ENCODE results near the gene RAPGEF4.

The RAPGEF4 gene

DNA sequence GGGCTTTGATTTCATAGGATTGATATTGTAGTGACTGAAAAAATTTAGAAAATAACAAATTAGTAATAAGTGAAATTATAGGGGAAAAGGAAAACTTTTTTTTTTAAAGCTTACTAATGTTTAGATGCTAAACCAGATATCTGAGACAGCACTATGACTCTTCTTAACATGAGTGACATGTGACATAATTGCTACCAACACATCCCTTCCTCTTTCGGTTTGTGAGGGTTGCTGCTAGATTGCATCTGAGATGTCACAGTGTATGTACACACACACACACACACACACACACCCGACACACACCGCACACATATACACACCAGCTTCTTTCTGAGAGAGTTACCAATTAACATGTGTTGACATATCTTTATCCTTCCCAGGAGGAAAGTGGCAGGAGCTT, 18.0 kb downstream of the RAPGEF4 start:
- no peak overlapping the region for H3K27ac ChIP-seq (replicated peaks; ENCODE audit: low read length)
- no peak overlapping the region for H3K23ac ChIP-seq (ENCODE audit: low read depth, low read length, poor library complexity)
- H2AFZ ChIP-seq (ENCODE audit: low read length) = no peak overlapping the region
- no peak overlapping the region for H3K14ac ChIP-seq (ENCODE audit: low read length)
- H3K4me3 ChIP-seq (ENCODE audit: low read length in 2 of 2) = no peak overlapping the region
- H3K9me3 ChIP-seq (replicated peaks in 1 of 2; ENCODE audit: control insufficient read depth in 2 of 2, insufficient read depth in 1 of 2, low read depth in 1 of 2, low read length in 2 of 2) = no peaks in the 10 kb centered on the region
- H3K4me2 ChIP-seq (ENCODE audit: insufficient read depth, low read length, poor library complexity, severe bottlenecking) = no peak overlapping the region
- DNase-seq (ENCODE audit: low spot score) = no peak
- no peak overlapping the region for H3K18ac ChIP-seq (ENCODE audit: low read length)
- peaks cover 0 to 8% (median 0%) of the 10 kb centered on the region in 3 experiments for H3K27me3 ChIP-seq (ENCODE audit: control insufficient read depth in 3 of 3, insufficient read depth in 3 of 3, low read depth in 1 of 3, low read length in 3 of 3)
- H2BK5ac ChIP-seq (ENCODE audit: low read length) = no peak overlapping the region
- H2BK120ac ChIP-seq (ENCODE audit: low read depth, low read length) = no peak overlapping the region
- H2BK12ac ChIP-seq (ENCODE audit: low read length) = no peak overlapping the region
- no peaks in the 10 kb centered on the region for H3K36me3 ChIP-seq (replicated peaks in 1 of 2; ENCODE audit: control insufficient read depth in 2 of 2, insufficient read depth in 2 of 2, low read length in 2 of 2)
- no peak overlapping the region for H3K9ac ChIP-seq (ENCODE audit: low read depth, low read length, poor library complexity)
- H2AK5ac ChIP-seq (ENCODE audit: low read depth, low read length) = no peak overlapping the region
- no peak overlapping the region for H4K91ac ChIP-seq (ENCODE audit: low read depth, low read length, poor library complexity)
- peaks cover 0 to 2% of the 10 kb centered on the region in 2 donors for H3K4me1 ChIP-seq (ENCODE audit: control insufficient read depth in 2 of 2, insufficient read depth in 1 of 2, low read depth in 1 of 2, low read length in 2 of 2)
- WGBS, 2 donors (ENCODE audit: extremely low coverage in 2 of 2, insufficient read length in 2 of 2, insufficient replicate concordance in 1 of 2) = no CpG with 5 or more reads among the region's 3 CpGs
- no peak overlapping the region for H3K4ac ChIP-seq (ENCODE audit: low read length)
- H4K8ac ChIP-seq (ENCODE audit: low read depth, low read length) = no peak overlapping the region
- no peaks in the 10 kb centered on the region for H3K79me1 ChIP-seq (ENCODE audit: low read depth, low read length)
- H2BK15ac ChIP-seq (ENCODE audit: low read length) = no peak overlapping the region

DNA sequence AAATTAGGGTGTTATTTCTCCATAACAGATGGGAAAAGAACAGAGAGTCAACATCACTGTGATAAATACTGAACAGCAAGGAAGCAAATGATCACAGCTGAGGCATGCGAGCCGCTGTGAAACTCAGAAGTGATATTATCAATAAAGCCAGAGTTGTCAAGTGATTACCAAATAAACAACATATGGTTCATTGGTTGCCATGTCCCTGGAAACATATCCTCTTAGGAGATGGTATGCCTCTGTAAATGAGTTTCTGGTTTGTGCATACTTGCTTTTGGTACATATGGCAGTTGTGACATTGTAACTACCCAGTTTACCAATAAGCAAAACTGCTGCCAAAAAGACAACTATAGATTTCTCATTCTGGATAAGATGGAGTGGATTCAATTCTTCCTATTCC, 23.8 kb downstream of the RAPGEF4 start:
- no peaks in the 10 kb centered on the region for H3K9me3 ChIP-seq (replicated peaks in 1 of 2; ENCODE audit: control insufficient read depth in 2 of 2, insufficient read depth in 1 of 2, low read depth in 1 of 2, low read length in 2 of 2)
- no peak overlapping the region for H3K4me3 ChIP-seq (ENCODE audit: low read length in 2 of 2)
- H2BK5ac ChIP-seq (ENCODE audit: low read length) = no peak overlapping the region
- no peak overlapping the region for H4K91ac ChIP-seq (ENCODE audit: low read depth, low read length, poor library complexity)
- H4K8ac ChIP-seq (ENCODE audit: low read depth, low read length) = no peak overlapping the region
- no peak for DNase-seq (ENCODE audit: low spot score)
- H3K27ac ChIP-seq (replicated peaks; ENCODE audit: low read length) = no peak overlapping the region
- H3K4ac ChIP-seq (ENCODE audit: low read length) = no peak overlapping the region
- no peak overlapping the region for H2AFZ ChIP-seq (ENCODE audit: low read length)
- no peak overlapping the region for H2BK15ac ChIP-seq (ENCODE audit: low read length)
- no peaks in the 10 kb centered on the region for H3K4me1 ChIP-seq (ENCODE audit: control insufficient read depth in 2 of 2, insufficient read depth in 1 of 2, low read depth in 1 of 2, low read length in 2 of 2)
- H3K18ac ChIP-seq (ENCODE audit: low read length) = no peak overlapping the region
- no peak overlapping the region for H3K9ac ChIP-seq (ENCODE audit: low read depth, low read length, poor library complexity)
- H3K79me1 ChIP-seq (ENCODE audit: low read depth, low read length) = no peaks in the 10 kb centered on the region
- H3K14ac ChIP-seq (ENCODE audit: low read length) = no peak overlapping the region
- H2AK5ac ChIP-seq (ENCODE audit: low read depth, low read length) = no peak overlapping the region
- no peak overlapping the region for H2BK120ac ChIP-seq (ENCODE audit: low read depth, low read length)
- no peak overlapping the region for H3K23ac ChIP-seq (ENCODE audit: low read depth, low read length, poor library complexity)
- H3K4me2 ChIP-seq (ENCODE audit: insufficient read depth, low read length, poor library complexity, severe bottlenecking) = no peak overlapping the region
- no CpG with 5 or more reads among the region's 2 CpGs for WGBS, 2 donors (ENCODE audit: extremely low coverage in 2 of 2, insufficient read length in 2 of 2, insufficient replicate concordance in 1 of 2)
- no peak overlapping the region for H2BK12ac ChIP-seq (ENCODE audit: low read length)
- no peaks in the 10 kb centered on the region for H3K36me3 ChIP-seq (replicated peaks in 1 of 2; ENCODE audit: control insufficient read depth in 2 of 2, insufficient read depth in 2 of 2, low read length in 2 of 2)
- H3K27me3 ChIP-seq (ENCODE audit: control insufficient read depth in 3 of 3, insufficient read depth in 3 of 3, low read depth in 1 of 3, low read length in 3 of 3) = no peaks in the 10 kb centered on the region

DNA sequence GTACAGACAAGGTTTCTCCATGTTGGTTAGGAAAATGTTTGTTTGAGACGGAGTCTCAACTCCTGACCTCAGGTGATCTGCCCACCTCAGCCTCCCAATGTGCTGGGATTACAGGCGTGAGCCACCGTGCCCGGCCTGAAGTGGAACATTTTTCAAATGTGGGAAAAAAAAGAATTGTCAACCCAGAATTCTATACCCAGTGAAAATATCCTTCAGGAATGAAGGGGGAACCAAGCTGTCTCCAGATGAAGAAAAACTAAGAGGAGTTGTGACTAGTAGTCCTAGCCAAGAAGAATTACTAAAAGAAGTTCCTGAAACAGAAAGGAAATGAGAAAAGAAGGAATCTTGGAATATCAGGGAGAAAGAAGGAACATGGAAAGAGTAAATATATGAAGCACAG, 25.7 kb downstream of the RAPGEF4 start:
- no peak overlapping the region for H2BK120ac ChIP-seq (ENCODE audit: low read depth, low read length)
- H3K4me1 ChIP-seq (ENCODE audit: control insufficient read depth in 2 of 2, insufficient read depth in 1 of 2, low read depth in 1 of 2, low read length in 2 of 2) = no peaks in the 10 kb centered on the region
- no peaks in the 10 kb centered on the region for H3K36me3 ChIP-seq (replicated peaks in 1 of 2; ENCODE audit: control insufficient read depth in 2 of 2, insufficient read depth in 2 of 2, low read length in 2 of 2)
- H3K4me3 ChIP-seq (ENCODE audit: low read length in 2 of 2) = no peak overlapping the region
- H3K27me3 ChIP-seq (ENCODE audit: control insufficient read depth in 3 of 3, insufficient read depth in 3 of 3, low read depth in 1 of 3, low read length in 3 of 3) = no peaks in the 10 kb centered on the region
- no peak overlapping the region for H3K4ac ChIP-seq (ENCODE audit: low read length)
- H3K14ac ChIP-seq (ENCODE audit: low read length) = no peak overlapping the region
- no peak overlapping the region for H2BK12ac ChIP-seq (ENCODE audit: low read length)
- no peak overlapping the region for H2AK5ac ChIP-seq (ENCODE audit: low read depth, low read length)
- no peak for DNase-seq (ENCODE audit: low spot score)
- no peak overlapping the region for H2BK15ac ChIP-seq (ENCODE audit: low read length)
- H3K4me2 ChIP-seq (ENCODE audit: insufficient read depth, low read length, poor library complexity, severe bottlenecking) = no peak overlapping the region
- no peaks in the 10 kb centered on the region for H3K79me1 ChIP-seq (ENCODE audit: low read depth, low read length)
- no peak overlapping the region for H2BK5ac ChIP-seq (ENCODE audit: low read length)
- no peak overlapping the region for H3K18ac ChIP-seq (ENCODE audit: low read length)
- H3K27ac ChIP-seq (replicated peaks; ENCODE audit: low read length) = no peak overlapping the region
- no peak overlapping the region for H3K9ac ChIP-seq (ENCODE audit: low read depth, low read length, poor library complexity)
- no peak overlapping the region for H2AFZ ChIP-seq (ENCODE audit: low read length)
- H3K23ac ChIP-seq (ENCODE audit: low read depth, low read length, poor library complexity) = no peak overlapping the region
- no peak overlapping the region for H4K8ac ChIP-seq (ENCODE audit: low read depth, low read length)
- no CpG with 5 or more reads among the region's 4 CpGs for WGBS, 2 donors (ENCODE audit: extremely low coverage in 2 of 2, insufficient read length in 2 of 2, insufficient replicate concordance in 1 of 2)
- H3K9me3 ChIP-seq (replicated peaks in 1 of 2; ENCODE audit: control insufficient read depth in 2 of 2, insufficient read depth in 1 of 2, low read depth in 1 of 2, low read length in 2 of 2) = no peaks in the 10 kb centered on the region
- no peak overlapping the region for H4K91ac ChIP-seq (ENCODE audit: low read depth, low read length, poor library complexity)

DNA sequence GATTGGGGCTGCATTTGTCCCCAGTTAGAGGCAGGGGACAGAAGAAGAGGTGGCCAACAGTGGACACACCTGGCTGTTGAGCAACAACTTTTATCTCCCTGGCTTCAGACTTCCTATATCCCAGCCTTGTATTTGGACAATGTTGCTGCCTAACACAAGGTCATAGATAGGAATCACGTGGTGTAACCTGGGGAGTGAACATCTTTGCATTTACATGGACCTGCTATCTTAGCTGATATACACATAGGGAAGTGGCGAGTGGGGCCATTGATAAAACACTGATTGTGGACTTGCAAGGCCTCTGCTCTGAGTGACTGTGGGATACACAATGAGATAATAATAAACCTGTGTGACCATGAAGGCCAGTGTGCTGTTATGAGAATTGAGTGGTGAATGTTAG, 26.9 kb downstream of the RAPGEF4 start:
- H4K91ac ChIP-seq (ENCODE audit: low read depth, low read length, poor library complexity) = no peak overlapping the region
- no peak overlapping the region for H3K23ac ChIP-seq (ENCODE audit: low read depth, low read length, poor library complexity)
- no peak overlapping the region for H2AK5ac ChIP-seq (ENCODE audit: low read depth, low read length)
- H2BK15ac ChIP-seq (ENCODE audit: low read length) = no peak overlapping the region
- no peak overlapping the region for H3K4me2 ChIP-seq (ENCODE audit: insufficient read depth, low read length, poor library complexity, severe bottlenecking)
- no peaks in the 10 kb centered on the region for H3K9me3 ChIP-seq (replicated peaks in 1 of 2; ENCODE audit: control insufficient read depth in 2 of 2, insufficient read depth in 1 of 2, low read depth in 1 of 2, low read length in 2 of 2)
- no peak for DNase-seq (ENCODE audit: low spot score)
- H3K36me3 ChIP-seq (replicated peaks in 1 of 2; ENCODE audit: control insufficient read depth in 2 of 2, insufficient read depth in 2 of 2, low read length in 2 of 2) = no peaks in the 10 kb centered on the region
- H3K4me1 ChIP-seq (ENCODE audit: control insufficient read depth in 2 of 2, insufficient read depth in 1 of 2, low read depth in 1 of 2, low read length in 2 of 2) = no peaks in the 10 kb centered on the region
- H3K27me3 ChIP-seq (ENCODE audit: control insufficient read depth in 3 of 3, insufficient read depth in 3 of 3, low read depth in 1 of 3, low read length in 3 of 3) = no peaks in the 10 kb centered on the region
- H3K9ac ChIP-seq (ENCODE audit: low read depth, low read length, poor library complexity) = no peak overlapping the region
- H3K4ac ChIP-seq (ENCODE audit: low read length) = no peak overlapping the region
- H2BK120ac ChIP-seq (ENCODE audit: low read depth, low read length) = no peak overlapping the region
- no peak overlapping the region for H2BK12ac ChIP-seq (ENCODE audit: low read length)
- H3K79me1 ChIP-seq (ENCODE audit: low read depth, low read length) = no peaks in the 10 kb centered on the region
- H4K8ac ChIP-seq (ENCODE audit: low read depth, low read length) = no peak overlapping the region
- H3K4me3 ChIP-seq (ENCODE audit: low read length in 2 of 2) = no peak overlapping the region
- H3K18ac ChIP-seq (ENCODE audit: low read length) = no peak overlapping the region
- H2BK5ac ChIP-seq (ENCODE audit: low read length) = no peak overlapping the region
- H3K27ac ChIP-seq (replicated peaks; ENCODE audit: low read length) = no peak overlapping the region
- no CpG with 5 or more reads among the region's 2 CpGs for WGBS, 2 donors (ENCODE audit: extremely low coverage in 2 of 2, insufficient read length in 2 of 2, insufficient replicate concordance in 1 of 2)
- no peak overlapping the region for H2AFZ ChIP-seq (ENCODE audit: low read length)
- no peak overlapping the region for H3K14ac ChIP-seq (ENCODE audit: low read length)
